Fibroblast of skin of left biceps (primary cell): ENCODE results near the gene ADAMTS6.
A peak's percentile ranks its signal among the peaks of the same experiment; 100 is the strongest.

Source experiments
- DNase-seq, 2 experiments: peaks; one replicate each; pipeline ENCODE4 v3.0.0-alpha.2; 2013; ENCODE audit warnings: low read depth in 2 of 2

The ADAMTS6 gene

DNA sequence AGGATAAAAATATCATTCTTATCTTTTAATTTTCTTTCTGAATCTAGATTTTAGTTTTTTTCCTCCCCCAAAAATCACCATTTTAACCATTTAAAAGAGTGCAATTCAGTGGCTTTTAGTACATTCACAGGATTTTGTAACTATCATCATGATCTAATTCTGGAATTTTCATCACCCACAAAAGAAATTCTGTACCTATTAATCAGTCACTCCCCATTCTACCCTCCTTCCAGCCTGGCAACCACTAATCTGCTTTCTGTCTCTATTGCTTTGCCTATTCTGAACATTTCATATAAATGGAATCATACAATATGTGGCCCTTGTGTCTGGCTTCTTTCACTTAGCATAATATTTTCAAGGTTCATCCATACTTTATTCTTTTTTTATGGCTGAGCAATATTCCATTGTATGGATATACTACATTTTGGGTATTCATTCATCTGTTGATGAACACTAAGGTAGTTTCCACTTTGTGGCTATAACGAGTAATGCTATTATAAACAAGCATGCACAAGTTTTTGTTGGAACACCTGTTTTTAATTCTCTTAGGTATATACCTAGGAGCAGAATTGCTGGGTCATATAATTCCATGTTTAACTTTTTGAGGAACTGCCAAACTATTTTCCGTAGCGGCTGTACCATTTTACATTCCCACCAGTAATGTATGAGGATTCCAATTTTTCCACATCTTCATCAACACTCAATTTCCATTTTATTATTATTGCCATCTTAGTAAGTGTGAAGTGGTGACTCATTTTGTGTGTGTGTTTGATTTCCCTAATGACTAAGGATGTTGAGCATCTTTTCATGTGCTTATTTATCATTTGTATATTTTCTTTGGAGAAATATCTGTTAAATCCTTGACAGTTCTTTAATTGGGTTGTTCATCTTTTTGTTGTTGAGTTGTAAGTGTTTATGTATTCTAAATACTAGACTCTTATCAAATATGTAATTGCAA is 372.7 kb downstream of the ADAMTS6 start:
- DNase-seq, result no peak

DNA sequence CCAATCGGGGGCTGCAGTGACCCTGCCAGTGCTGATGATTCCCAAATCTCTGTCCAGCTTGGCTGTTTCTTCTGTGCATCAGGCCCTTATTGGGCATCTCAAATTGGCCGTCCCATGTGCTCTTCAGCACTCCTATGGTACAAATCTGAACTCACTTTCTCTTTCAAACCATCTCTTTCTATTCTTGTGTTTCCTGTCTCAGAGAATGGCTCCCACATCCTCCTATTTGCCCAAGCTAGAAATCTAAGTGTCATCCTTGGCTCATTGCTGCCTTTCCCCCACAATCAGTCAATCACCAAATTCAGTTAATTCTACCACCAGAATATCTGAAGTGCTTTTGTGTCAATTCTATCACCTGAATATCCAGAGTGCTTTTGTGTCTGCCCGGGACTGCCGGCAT is 376.4 kb downstream of the ADAMTS6 start:
- DNase-seq, result no peak

DNA sequence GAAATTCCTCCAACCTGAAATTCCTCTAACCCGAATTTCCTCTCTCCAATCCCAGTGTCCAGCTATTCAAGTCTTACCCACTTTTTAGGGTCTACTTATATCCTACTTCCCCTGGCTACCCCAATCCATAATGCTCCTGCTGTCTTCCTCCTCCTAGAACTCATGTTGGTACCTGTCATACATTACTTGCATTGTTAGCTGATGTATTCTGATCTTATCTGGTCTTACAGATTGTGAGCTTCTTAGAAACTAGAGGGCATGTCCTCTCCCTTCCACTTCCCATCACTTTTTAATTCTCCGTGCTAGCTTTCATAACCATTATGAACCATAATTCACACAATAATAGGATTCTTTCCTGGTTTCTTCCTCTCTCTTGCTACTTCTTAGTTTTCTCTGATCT is 376.9 kb downstream of the ADAMTS6 start:
- DNase-seq, result no peak

DNA sequence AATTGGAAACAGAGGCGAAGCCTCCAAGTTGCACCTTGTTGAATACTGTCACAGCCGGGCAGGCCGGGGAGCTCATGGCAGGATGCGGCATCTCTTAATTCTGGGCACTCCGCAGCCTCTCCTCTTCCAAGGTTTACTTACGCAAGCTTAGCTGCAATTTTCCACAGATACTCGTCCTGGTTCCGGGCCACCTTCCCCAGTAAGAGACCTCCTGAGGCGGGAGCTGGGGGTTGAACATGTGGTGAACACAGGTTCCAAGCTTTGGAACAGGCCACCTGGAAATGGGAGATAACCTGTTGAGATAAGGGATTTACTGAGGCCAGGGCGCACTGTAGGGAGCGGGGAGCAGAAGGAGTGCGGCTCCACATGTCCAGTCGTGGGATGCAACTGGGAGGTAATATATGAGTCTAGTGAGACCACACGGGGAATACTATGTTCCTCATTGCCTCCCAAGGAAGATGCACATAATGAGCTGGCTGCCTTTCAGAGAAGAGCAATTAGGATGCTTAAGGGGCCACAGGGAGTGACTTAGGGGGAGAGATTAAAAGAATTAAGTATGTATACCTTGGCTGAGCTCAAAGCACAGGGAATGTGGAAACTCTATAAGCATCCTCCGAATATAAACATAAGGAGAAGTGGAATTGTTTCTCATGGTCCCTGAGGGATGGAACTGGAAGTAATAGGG is 377.8 kb downstream of the ADAMTS6 start:
- DNase-seq, result no peak

DNA sequence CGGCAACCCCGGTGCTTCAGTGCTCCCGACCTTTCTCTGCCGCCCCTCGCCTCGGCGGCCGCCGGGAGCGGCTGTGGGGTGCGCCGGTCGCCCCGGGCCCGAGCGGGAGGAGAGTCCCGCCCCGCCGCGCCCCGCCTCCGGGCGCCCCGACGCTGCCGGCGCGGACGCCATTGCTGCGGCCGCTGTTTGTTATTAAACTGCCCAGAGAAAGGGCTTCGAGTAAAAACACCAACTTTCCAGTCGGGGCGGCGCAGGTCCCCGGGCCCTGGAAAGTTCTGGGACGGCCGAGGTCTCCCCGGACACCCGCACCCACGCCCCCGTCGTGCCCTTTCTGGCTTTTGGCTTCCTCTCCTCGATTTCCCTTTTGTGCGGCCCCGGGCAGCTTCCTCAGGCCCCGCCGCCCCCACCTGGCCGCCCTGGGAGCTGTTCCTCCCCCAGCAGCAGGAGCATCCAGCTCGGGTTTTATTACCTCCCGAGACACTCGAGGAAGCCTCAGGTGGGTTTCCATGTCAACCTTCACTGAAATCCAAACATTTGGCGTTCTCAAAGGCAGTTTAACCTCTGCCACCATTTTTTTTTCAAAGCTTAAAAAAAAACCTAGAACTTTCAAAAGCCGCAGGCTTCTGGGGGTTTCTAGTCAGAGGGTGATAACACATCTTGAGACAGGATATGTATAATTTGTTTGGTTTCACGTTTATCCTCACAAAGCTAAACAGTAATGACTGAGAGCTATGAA is 378.6 kb downstream of the ADAMTS6 start:
- no peak for DNase-seq

DNA sequence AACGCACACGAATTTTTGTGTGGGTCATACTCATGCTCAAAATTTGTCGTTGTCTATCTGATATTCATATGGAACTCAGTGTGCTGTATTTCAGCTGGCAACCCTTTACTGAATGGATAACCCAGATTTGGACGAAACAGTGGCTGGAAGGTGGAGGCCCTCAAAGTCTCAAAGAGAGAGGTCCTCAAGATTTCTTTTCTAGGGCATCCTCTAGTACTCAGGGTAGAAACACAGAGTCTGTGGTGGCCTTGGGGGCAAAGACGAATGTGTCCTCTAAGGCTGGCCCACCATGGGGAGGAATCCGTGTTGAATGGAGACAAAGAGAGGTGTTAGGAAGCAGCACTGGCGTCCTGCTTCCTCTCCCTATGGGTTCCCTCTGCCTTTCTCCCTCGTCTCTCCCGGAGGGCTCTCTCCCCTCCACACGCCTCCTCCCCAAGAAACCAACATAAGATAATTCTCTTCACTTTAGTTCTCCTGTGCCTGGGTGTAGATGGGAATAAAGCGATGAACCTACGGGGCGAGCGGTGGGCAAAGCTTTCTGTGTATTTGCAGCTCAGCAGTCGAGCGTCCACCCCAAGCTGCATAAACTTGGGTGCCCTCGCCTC is 379.2 kb downstream of the ADAMTS6 start:
- DNase-seq, result no peak

DNA sequence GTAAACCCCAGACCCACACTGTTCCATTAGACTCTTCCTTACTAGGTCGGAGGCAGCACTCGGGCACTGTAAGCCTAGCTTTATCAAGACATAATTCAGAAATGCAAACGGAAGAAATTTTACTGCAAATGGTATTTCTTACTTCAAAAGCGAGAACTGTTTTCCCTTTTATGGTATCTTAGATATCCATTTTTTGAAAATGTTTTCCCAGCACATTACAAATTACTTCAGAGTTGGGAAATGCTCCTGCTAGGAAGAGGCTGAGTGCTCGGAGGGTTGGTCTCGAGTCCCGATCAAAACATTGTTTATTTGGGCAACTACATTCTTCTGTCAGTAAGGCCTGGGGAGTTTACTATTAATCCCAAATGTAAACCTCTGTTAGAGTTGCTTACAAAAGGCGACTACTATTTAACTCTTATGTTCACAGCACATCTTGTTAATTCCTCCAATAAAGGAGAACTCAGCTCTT is 380.1 kb downstream of the ADAMTS6 start:
- no peak for DNase-seq

DNA sequence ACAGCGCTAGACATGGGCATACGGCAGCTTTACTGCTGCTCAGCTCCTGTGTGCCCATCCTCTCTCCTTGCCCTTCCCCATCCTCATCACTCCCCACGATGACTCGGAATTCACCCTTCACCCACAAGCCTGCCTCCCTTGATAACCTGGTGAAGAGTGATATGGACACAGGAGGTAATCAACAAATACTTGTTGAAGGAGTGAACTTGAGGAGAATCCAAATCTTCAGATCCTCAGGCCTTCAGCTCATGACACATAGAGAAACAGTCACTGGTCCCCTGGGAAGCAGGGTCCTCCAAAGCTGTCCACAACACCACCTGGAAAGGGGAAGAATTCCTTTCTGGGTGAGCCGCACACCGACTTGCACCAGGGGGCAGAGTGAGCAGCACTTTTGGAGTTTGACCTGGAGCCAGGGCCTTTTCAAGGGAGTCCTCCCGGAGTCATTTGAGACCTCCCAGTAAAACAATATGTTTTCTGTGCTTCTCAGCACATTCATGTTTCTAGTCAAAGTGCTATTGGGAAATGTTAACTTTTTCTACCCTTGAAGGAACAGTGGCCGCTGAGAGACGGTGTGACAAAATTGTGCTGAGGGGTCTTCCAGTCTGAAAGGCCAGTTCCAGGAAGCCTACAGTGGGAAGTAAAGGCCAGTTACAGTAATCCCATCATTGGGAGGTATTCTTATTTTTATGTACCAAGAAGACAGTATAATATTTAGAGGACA is 380.6 kb downstream of the ADAMTS6 start:
- peak; percentile 66 to 70 for DNase-seq
